GM12865 (cell line): ENCODE measurements around the gene LIPG.

Experiments
- DNase-seq: peaks from one replicate; pipeline ENCODE4 v3.0.0; 2010; ENCODE audit warnings: low read depth
- H3K4me3 ChIP-seq: 2 replicates; pipeline ENCODE4 v1.5.1; 2011; ENCODE audit warnings: mild to moderate bottlenecking, low read depth, low read length, control low read depth
- CTCF ChIP-seq: IDR thresholded peaks from 2 replicates; pipeline ENCODE4 v1.5.1; 2011; ENCODE audit warnings: low read length, control low read depth, low read depth, inconsistent platforms; ENCODE audit not compliant: insufficient read depth; ENCODE audit errors: missing control alignments

The LIPG gene

GRCh38 chr18:49546719-49547273 lies 15.1 kb upstream of the LIPG start:
- no peak for TF ChIP-seq CTCF
- DNase-seq: no peak
- H3K4me3 ChIP-seq: no peak overlapping the region

GRCh38 chr18:49547701-49548100 lies 14.2 kb upstream of the LIPG start:
- TF ChIP-seq CTCF: no peak
- H3K4me3 ChIP-seq: no peak overlapping the region
- DNase-seq: no peak

- no peak for TF ChIP-seq CTCF
- no peak overlapping the region for H3K4me3 ChIP-seq
- DNase-seq: no peak
Measured at GRCh38 chr18:49548229-49548636, 13.6 kb upstream of the LIPG start.

- TF ChIP-seq CTCF: no peak
- no peak for DNase-seq
- no peak overlapping the region for H3K4me3 ChIP-seq
Measured at GRCh38 chr18:49550621-49551339, 11.1 kb upstream of the LIPG start.

GRCh38 chr18:49553003-49553402 lies 8.9 kb upstream of the LIPG start:
- DNase-seq: no peak
- TF ChIP-seq CTCF: no peak
- H3K4me3 ChIP-seq: no peak overlapping the region

- no peak for DNase-seq
- TF ChIP-seq CTCF: no peak
- H3K4me3 ChIP-seq: no peak overlapping the region
Measured at GRCh38 chr18:49555641-49556040, 6.2 kb upstream of the LIPG start.

GRCh38 chr18:49558356-49558755 lies 3.5 kb upstream of the LIPG start:
- H3K4me3 ChIP-seq: no peak overlapping the region
- no peak for TF ChIP-seq CTCF
- no peak for DNase-seq
